Choroid plexus epithelial cell (primary cell): ENCODE data around the gene CA10.

ENCODE experiments used
- DNase-seq: peaks from one replicate; pipeline ENCODE4 v3.0.0-alpha.2; 2010; ENCODE audit warnings: low read depth
- H3K4me3 ChIP-seq: 2 replicates; pipeline ENCODE4 v1.5.1; 2011; ENCODE audit warnings: low read depth, mild to moderate bottlenecking, control low read depth, low read length, moderate library complexity
- CTCF ChIP-seq: conservative IDR thresholded peaks from 2 replicates; pipeline ENCODE4 v1.5.1; 2011; ENCODE audit warnings: low read depth, mild to moderate bottlenecking, control low read depth, inconsistent platforms, low read length, moderate library complexity

CA10 gene

GRCh38 chr17:51711581-51711980 lies 446.9 kb downstream of the CA10 start:
- TF ChIP-seq CTCF, result no peak
- H3K4me3 ChIP-seq, result no peak overlapping the region
- DNase-seq, result no peak

GRCh38 chr17:51710634-51710979 lies 447.9 kb downstream of the CA10 start:
- TF ChIP-seq CTCF, result no peak

GRCh38 chr17:51709694-51710633 lies 448.6 kb downstream of the CA10 start:
- no peak for DNase-seq
- no peak for TF ChIP-seq CTCF
- H3K4me3 ChIP-seq, result no peak overlapping the region

More at GRCh38 chr17:51710634-51710979, 447.9 kb downstream of the CA10 start:
- DNase-seq, result no peak
- H3K4me3 ChIP-seq, result no peak overlapping the region

- H3K4me3 ChIP-seq, result no peak overlapping the region
- no peak for TF ChIP-seq CTCF
- no peak for DNase-seq
These were observed 451.3 kb downstream of the CA10 start for GRCh38 chr17:51707216-51707615.

GRCh38 chr17:51706093-51706492 lies 452.4 kb downstream of the CA10 start:
- TF ChIP-seq CTCF, result no peak
- no peak overlapping the region for H3K4me3 ChIP-seq
- no peak for DNase-seq

GRCh38 chr17:51703361-51704341 lies 454.9 kb downstream of the CA10 start:
- no peak overlapping the region for H3K4me3 ChIP-seq
- no peak for TF ChIP-seq CTCF
- no peak for DNase-seq
